ENCODE results near the gene VMP1.
"Not testable (repeated sequence)": the region's sequence is repeated elsewhere in the genome, so short reads cannot be mapped to it uniquely, and the experiment has no call there.

The VMP1 gene

GRCh38 chr17:59869941-59870218 is 162.4 kb downstream of the VMP1 start:
- no peak overlapping the region for H3K4me3 ChIP-seq (ENCODE audit: low read depth, low read length)
- CTCF ChIA-PET, result interaction anchor here (1.4 to 4.1 kb wide), 3 partner anchors 11 to 123 kb away, joined by 3 to 22 read pairs (median 12); no protein-coding TSS in a partner anchor
- DNase-seq (ENCODE audit: low read depth, low spot score), result no peak
- POLR2A ChIA-PET, result no interaction called here
- TF ChIP-seq, protein P1, sequence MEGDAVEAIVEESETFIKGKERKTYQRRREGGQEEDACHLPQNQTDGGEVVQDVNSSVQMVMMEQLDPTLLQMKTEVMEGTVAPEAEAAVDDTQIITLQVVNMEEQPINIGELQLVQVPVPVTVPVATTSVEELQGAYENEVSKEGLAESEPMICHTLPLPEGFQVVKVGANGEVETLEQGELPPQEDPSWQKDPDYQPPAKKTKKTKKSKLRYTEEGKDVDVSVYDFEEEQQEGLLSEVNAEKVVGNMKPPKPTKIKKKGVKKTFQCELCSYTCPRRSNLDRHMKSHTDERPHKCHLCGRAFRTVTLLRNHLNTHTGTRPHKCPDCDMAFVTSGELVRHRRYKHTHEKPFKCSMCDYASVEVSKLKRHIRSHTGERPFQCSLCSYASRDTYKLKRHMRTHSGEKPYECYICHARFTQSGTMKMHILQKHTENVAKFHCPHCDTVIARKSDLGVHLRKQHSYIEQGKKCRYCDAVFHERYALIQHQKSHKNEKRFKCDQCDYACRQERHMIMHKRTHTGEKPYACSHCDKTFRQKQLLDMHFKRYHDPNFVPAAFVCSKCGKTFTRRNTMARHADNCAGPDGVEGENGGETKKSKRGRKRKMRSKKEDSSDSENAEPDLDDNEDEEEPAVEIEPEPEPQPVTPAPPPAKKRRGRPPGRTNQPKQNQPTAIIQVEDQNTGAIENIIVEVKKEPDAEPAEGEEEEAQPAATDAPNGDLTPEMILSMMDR (IDR thresholded peaks at IDR 0.05; ENCODE audit: insufficient read depth, low read length, missing control alignments), result no peak

- POLR2A ChIA-PET, result no interaction called here
- no peak for DNase-seq (ENCODE audit: low read depth, low spot score)
- CTCF ChIA-PET, result interaction anchor here (1.4 to 4.1 kb wide), 5 partner anchors 11 to 125 kb away, joined by 3 to 22 read pairs (median 3); no protein-coding TSS in a partner anchor
- no peak overlapping the region for H3K4me3 ChIP-seq (ENCODE audit: low read depth, low read length)
- TF ChIP-seq, protein P1 (IDR thresholded peaks at IDR 0.05; ENCODE audit: insufficient read depth, low read length, missing control alignments), result no peak
Measured at GRCh38 chr17:59870482-59870881, 163.0 kb downstream of the VMP1 start.

DNA sequence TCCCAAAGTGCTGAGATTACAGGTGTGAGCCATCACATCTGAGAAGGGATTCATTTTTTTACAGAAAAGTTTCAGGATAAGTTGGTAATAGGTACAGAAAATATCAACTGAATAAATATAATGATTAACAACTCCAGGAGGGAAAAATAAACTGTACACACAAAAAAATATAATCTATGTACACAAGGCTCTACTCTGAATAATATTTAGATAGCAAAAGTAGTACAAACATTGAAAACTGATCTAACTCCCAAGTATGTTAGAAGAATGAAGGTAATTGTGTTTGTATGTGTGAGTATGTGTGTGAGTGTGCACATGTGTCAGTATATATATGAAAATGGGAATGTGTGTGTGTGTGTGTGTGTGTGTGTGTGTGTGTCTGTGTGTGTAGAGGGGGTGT is 164.9 kb downstream of the VMP1 start:
- ChIA-PET CTCF (interaction anchor here (0.7 to 1.3 kb wide), 2 partner anchors 12 to 21 kb away, joined by 4 to 5 read pairs; no protein-coding TSS in a partner anchor), POLR2A (no interaction called here)
- TF ChIP-seq, protein P1 (IDR thresholded peaks at IDR 0.05; ENCODE audit: insufficient read depth, low read length, missing control alignments), result no peak
- no peak for DNase-seq (ENCODE audit: low read depth, low spot score)
- H3K4me3 ChIP-seq (ENCODE audit: low read depth, low read length), result no peak overlapping the region

DNA sequence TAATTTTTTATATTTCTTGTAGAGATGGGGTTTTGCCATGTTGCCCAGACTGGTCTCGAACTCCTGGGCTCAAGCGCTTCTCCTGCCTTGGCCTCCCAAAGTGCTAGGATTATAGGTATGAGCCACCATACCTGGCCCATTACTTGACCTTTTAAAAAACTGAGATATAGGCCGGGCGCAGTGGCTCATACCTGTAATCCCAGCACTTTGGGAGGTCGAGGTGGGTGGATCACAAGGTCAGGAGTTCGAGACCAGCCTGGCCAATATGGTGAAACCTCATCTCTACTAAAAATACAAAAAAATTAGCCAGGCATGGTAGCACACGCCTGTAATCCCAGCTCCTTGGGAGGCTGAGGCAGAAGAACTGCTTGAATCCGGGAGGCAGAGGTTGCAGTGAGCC is 166.0 kb downstream of the VMP1 start:
- H3K4me3 ChIP-seq (ENCODE audit: low read depth, low read length); POLR2A ChIA-PET; DNase-seq (ENCODE audit: low read depth, low spot score): not testable (repeated sequence)
- CTCF ChIA-PET, result interaction anchor here (0.9 to 1.3 kb wide), 2 partner anchors 13 to 120 kb away, joined by 3 to 5 read pairs; no protein-coding TSS in a partner anchor

DNA sequence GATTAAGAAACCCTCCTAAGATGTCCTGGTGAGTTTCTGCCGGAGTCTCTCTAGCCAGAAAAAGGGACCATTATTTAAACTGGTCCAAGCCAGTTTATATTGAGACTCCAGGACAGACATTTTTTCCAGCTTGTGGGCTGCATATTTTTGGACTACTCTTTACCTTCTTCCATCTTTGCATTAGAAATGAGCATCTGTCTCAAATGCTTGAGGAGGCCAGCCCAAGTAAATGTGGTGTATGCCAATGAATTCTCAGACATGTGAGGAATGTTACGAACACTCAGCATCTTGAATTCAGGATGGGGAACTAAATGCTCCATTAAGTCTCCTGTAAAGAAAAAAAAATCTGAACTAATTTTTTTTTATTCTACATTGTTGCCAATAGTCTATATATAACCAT is 166.9 kb downstream of the VMP1 start:
- no peak overlapping the region for H3K4me3 ChIP-seq (ENCODE audit: low read depth, low read length)
- no peak for DNase-seq (ENCODE audit: low read depth, low spot score)
- TF ChIP-seq, protein P1 (IDR thresholded peaks at IDR 0.05; ENCODE audit: insufficient read depth, low read length, missing control alignments), result no peak
- ChIA-PET POLR2A (no interaction called here), CTCF (interaction anchor here (1.0 to 2.4 kb wide), 3 partner anchors 16 to 166 kb away, joined by 3 to 7 read pairs (median 4); no protein-coding TSS in a partner anchor)

GRCh38 chr17:59876107-59876506 is 168.7 kb downstream of the VMP1 start:
- TF ChIP-seq, protein P1 (IDR thresholded peaks at IDR 0.05; ENCODE audit: insufficient read depth, low read length, missing control alignments), result no peak
- DNase-seq (ENCODE audit: low read depth, low spot score), result no peak
- no peak overlapping the region for H3K4me3 ChIP-seq (ENCODE audit: low read depth, low read length)
- ChIA-PET POLR2A (no interaction called here), CTCF (interaction anchor here (1.1 to 2.4 kb wide), 2 partner anchors 11 to 17 kb away, joined by 4 to 7 read pairs; no protein-coding TSS in a partner anchor)

GRCh38 chr17:59877965-59878364 is 170.5 kb downstream of the VMP1 start:
- CTCF ChIA-PET, result interaction anchor here (0.6 kb wide), 2 partner anchors 21 to 35 kb away, joined by 3 read pairs; no protein-coding TSS in a partner anchor
- TF ChIP-seq, protein P1 (IDR thresholded peaks at IDR 0.05; ENCODE audit: insufficient read depth, low read length, missing control alignments), result no peak
- no peak for DNase-seq (ENCODE audit: low read depth, low spot score)
- no peak overlapping the region for H3K4me3 ChIP-seq (ENCODE audit: low read depth, low read length)
- POLR2A ChIA-PET, result no interaction called here

All from AG04449 (cell line).